ENCODE results near the gene GCSAML. TPM values are rescaled to one million over a fixed set of nuclear protein-coding genes. Genes with fewer than 3 reads are reported as not detected.

The GCSAML gene
- total and polyA plus RNA-seq, 2 experiments from 2014 or later, result not detected

DNA sequence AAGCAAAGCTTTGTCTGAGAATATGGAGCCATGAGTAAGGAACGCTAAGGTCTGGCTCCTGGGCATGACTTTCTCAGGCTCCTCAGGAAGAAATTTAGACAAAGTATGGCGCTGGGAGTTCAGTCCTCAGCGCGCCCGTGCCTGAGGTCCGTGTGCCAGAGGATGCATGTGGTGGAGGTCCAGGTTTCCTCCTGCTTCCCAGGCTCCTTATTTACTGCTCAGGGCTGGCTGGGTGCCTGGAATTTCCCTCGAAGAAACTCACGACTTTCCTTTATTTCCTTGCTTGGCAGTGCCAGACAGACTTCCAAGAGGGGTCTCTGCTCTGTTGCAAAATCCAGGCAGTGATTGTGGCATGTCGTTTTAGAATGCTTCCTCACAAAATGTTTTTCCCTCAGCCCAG, 13.3 kb downstream of the GCSAML start (continued):
- TF ChIP-seq, protein P1, sequence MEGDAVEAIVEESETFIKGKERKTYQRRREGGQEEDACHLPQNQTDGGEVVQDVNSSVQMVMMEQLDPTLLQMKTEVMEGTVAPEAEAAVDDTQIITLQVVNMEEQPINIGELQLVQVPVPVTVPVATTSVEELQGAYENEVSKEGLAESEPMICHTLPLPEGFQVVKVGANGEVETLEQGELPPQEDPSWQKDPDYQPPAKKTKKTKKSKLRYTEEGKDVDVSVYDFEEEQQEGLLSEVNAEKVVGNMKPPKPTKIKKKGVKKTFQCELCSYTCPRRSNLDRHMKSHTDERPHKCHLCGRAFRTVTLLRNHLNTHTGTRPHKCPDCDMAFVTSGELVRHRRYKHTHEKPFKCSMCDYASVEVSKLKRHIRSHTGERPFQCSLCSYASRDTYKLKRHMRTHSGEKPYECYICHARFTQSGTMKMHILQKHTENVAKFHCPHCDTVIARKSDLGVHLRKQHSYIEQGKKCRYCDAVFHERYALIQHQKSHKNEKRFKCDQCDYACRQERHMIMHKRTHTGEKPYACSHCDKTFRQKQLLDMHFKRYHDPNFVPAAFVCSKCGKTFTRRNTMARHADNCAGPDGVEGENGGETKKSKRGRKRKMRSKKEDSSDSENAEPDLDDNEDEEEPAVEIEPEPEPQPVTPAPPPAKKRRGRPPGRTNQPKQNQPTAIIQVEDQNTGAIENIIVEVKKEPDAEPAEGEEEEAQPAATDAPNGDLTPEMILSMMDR (conservative IDR thresholded peaks at IDR 0.05; ENCODE audit: low read depth in 2 of 2), result no peak
- TF ChIP-seq EZH2 (IDR thresholded peaks at IDR 0.05; ENCODE audit: low read depth, unreplicated experiment), result no peak
- no peak for TF ChIP-seq NANOG (IDR thresholded peaks at IDR 0.05; ENCODE audit: borderline replicate concordance)

DNA sequence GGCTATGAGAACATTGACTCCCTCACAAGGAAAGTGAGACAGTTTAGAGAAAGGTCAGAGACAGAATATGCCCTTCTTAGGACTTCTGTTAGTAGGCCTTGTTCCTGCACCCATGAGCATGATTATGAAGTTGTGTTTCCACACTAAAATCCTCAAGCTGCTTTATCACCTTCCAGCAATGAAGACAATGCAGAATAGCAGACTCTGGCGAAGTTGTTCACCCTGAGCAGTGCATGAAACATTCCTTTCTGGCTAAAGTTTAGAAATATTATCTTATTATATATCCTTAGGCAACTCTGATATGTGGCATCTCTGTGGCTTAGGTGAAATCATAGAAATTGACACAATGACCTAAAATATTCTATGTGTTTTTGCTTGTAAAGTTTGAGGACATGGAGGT, 25.3 kb downstream of the GCSAML start:
- Mint-ChIP-seq H3K27me3 (ENCODE audit: insufficient read depth, low read depth, poor library complexity) (no peaks in the 10 kb centered on the region), H3K4me1 (no peaks in the 10 kb centered on the region; the same call in 2 of the 3 replicates), H3K36me3 (ENCODE audit: low read depth) (no peaks in the 10 kb centered on the region; the same call in 1 of the 3 replicates), H3K27ac (no peak overlapping the region), H3K9me3 (peaks cover 17% of the 10 kb centered on the region; the same call in 2 of the 3 replicates), H3K4me3 (no peak overlapping the region)
- H3K4me2 ChIP-seq, result no peak overlapping the region
- no peaks in the 10 kb centered on the region for H3K79me2 ChIP-seq (replicated peaks; ENCODE audit: insufficient read depth)
- H3K27me3 ChIP-seq (ENCODE audit: insufficient read depth), result no peaks in the 10 kb centered on the region
- H3K27ac ChIP-seq (ENCODE audit: low read depth), result no peak overlapping the region
- no peaks in the 10 kb centered on the region for H3F3A ChIP-seq (replicated peaks; ENCODE audit: low read depth)
- no peak for ATAC-seq
- no peak overlapping the region for H3K4me3 ChIP-seq
- no peak for DNase-seq (ENCODE audit: low spot score)
- H2AFZ ChIP-seq, result no peak overlapping the region
- H3K36me3 ChIP-seq (ENCODE audit: insufficient read depth), result no peaks in the 10 kb centered on the region
- H3K4me1 ChIP-seq (ENCODE audit: insufficient read depth), result no peaks in the 10 kb centered on the region
- H4K20me1 ChIP-seq (replicated peaks; ENCODE audit: insufficient read depth), result no peaks in the 10 kb centered on the region
- 0 out of 2 replicates have a peak, but pooled peaks cover 7% of the 10 kb centered on the region for H3K9me2 ChIP-seq (ENCODE audit: insufficient read depth)
- no peak for TF ChIP-seq ZNF331 (CRISPR knock-in tag; IDR thresholded peaks at IDR 0.05; ENCODE audit: low read depth)
- TF ChIP-seq NANOG (IDR thresholded peaks at IDR 0.05; ENCODE audit: borderline replicate concordance), result no peak
- TF ChIP-seq, protein P2, sequence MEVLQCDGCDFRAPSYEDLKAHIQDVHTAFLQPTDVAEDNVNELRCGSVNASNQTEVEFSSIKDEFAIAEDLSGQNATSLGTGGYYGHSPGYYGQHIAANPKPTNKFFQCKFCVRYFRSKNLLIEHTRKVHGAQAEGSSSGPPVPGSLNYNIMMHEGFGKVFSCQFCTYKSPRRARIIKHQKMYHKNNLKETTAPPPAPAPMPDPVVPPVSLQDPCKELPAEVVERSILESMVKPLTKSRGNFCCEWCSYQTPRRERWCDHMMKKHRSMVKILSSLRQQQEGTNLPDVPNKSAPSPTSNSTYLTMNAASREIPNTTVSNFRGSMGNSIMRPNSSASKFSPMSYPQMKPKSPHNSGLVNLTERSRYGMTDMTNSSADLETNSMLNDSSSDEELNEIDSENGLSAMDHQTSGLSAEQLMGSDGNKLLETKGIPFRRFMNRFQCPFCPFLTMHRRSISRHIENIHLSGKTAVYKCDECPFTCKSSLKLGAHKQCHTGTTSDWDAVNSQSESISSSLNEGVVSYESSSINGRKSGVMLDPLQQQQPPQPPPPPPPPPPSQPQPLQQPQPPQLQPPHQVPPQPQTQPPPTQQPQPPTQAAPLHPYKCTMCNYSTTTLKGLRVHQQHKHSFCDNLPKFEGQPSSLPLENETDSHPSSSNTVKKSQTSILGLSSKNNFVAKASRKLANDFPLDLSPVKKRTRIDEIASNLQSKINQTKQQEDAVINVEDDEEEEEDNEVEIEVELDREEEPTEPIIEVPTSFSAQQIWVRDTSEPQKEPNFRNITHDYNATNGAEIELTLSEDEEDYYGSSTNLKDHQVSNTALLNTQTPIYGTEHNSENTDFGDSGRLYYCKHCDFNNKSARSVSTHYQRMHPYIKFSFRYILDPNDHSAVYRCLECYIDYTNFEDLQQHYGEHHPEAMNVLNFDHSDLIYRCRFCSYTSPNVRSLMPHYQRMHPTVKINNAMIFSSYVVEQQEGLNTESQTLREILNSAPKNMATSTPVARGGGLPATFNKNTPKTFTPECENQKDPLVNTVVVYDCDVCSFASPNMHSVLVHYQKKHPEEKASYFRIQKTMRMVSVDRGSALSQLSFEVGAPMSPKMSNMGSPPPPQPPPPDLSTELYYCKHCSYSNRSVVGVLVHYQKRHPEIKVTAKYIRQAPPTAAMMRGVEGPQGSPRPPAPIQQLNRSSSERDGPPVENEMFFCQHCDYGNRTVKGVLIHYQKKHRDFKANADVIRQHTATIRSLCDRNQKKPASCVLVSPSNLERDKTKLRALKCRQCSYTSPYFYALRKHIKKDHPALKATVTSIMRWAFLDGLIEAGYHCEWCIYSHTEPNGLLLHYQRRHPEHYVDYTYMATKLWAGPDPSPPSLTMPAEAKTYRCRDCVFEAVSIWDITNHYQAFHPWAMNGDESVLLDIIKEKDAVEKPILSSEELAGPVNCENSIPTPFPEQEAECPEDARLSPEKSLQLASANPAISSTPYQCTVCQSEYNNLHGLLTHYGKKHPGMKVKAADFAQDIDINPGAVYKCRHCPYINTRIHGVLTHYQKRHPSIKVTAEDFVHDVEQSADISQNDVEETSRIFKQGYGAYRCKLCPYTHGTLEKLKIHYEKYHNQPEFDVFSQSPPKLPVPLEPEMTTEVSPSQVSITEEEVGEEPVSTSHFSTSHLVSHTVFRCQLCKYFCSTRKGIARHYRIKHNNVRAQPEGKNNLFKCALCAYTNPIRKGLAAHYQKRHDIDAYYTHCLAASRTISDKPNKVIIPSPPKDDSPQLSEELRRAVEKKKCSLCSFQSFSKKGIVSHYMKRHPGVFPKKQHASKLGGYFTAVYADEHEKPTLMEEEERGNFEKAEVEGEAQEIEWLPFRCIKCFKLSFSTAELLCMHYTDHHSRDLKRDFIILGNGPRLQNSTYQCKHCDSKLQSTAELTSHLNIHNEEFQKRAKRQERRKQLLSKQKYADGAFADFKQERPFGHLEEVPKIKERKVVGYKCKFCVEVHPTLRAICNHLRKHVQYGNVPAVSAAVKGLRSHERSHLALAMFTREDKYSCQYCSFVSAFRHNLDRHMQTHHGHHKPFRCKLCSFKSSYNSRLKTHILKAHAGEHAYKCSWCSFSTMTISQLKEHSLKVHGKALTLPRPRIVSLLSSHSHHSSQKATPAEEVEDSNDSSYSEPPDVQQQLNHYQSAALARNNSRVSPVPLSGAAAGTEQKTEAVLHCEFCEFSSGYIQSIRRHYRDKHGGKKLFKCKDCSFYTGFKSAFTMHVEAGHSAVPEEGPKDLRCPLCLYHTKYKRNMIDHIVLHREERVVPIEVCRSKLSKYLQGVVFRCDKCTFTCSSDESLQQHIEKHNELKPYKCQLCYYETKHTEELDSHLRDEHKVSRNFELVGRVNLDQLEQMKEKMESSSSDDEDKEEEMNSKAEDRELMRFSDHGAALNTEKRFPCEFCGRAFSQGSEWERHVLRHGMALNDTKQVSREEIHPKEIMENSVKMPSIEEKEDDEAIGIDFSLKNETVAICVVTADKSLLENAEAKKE (CRISPR knock-in tag; IDR thresholded peaks at IDR 0.05), result no peak
- TF ChIP-seq, protein P3, sequence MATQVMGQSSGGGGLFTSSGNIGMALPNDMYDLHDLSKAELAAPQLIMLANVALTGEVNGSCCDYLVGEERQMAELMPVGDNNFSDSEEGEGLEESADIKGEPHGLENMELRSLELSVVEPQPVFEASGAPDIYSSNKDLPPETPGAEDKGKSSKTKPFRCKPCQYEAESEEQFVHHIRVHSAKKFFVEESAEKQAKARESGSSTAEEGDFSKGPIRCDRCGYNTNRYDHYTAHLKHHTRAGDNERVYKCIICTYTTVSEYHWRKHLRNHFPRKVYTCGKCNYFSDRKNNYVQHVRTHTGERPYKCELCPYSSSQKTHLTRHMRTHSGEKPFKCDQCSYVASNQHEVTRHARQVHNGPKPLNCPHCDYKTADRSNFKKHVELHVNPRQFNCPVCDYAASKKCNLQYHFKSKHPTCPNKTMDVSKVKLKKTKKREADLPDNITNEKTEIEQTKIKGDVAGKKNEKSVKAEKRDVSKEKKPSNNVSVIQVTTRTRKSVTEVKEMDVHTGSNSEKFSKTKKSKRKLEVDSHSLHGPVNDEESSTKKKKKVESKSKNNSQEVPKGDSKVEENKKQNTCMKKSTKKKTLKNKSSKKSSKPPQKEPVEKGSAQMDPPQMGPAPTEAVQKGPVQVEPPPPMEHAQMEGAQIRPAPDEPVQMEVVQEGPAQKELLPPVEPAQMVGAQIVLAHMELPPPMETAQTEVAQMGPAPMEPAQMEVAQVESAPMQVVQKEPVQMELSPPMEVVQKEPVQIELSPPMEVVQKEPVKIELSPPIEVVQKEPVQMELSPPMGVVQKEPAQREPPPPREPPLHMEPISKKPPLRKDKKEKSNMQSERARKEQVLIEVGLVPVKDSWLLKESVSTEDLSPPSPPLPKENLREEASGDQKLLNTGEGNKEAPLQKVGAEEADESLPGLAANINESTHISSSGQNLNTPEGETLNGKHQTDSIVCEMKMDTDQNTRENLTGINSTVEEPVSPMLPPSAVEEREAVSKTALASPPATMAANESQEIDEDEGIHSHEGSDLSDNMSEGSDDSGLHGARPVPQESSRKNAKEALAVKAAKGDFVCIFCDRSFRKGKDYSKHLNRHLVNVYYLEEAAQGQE (IDR thresholded peaks at IDR 0.05; ENCODE audit: unreplicated experiment), result no peak
- no peak for TF ChIP-seq CREB1 (CRISPR knock-in tag; IDR thresholded peaks at IDR 0.05; ENCODE audit: low read depth)
- no peak for TF ChIP-seq STAT1 (IDR thresholded peaks at IDR 0.05; ENCODE audit: unreplicated experiment)
- no peak for TF ChIP-seq EZH2 (IDR thresholded peaks at IDR 0.05; ENCODE audit: low read depth, unreplicated experiment)
- TF ChIP-seq, protein P1 (conservative IDR thresholded peaks at IDR 0.05; ENCODE audit: low read depth in 2 of 2), result no peak
- TF ChIP-seq ZNF114 (CRISPR knock-in tag; IDR thresholded peaks at IDR 0.05), result no peak
- TF ChIP-seq EZH2phosphoT487 (IDR thresholded peaks at IDR 0.05; ENCODE audit: unreplicated experiment), result no peak
- no peak for TF ChIP-seq JUNB (IDR thresholded peaks at IDR 0.05; ENCODE audit: unreplicated experiment)
